K562 (cell line): ENCODE measurements around the gene CMBL. TPM values are rescaled to one million over a fixed set of nuclear protein-coding genes. Genes with fewer than 3 reads are reported as not detected.
"Not testable (repeated sequence)": the region's sequence is repeated elsewhere in the genome, so short reads cannot be mapped to it uniquely, and the experiment has no call there.

Experiments used
- ATAC-seq: fragments of 200-7000 bp; cut with Tn5 transposase; 3 replicates; pipeline ENCODE4 v1.9.1; 2020; ENCODE audit warnings: moderate library complexity
- BruUV-seq: library from RNA; stranded (reverse); fragments of 400-500 nt; replicated peaks from 2 replicates; lab custom pipeline; 2021; lab: Mats Ljungman, UMichigan
- CTCF ChIA-PET: fragments of 300-600 bp; formaldehyde crosslinking; extraction: SDS; loops from one replicate; lab custom pipeline; 2021; ENCODE audit warnings: low intra/inter-chr PET ratio; lab: Yijun Ruan, JAX
- POLR2A ChIA-PET: fragments of 300-600, 350-650 bp; sonication (Branson Sonifier 250); formaldehyde crosslinking; extraction: SDS; loops from one replicate; lab custom pipeline; 2021; ENCODE audit warnings: antibody characterized with exemption, inconsistent platforms; lab: Yijun Ruan, JAX
- DNase-seq, 4 experiments: peaks; one replicate each; pipeline versions ENCODE4 v3.0.0 to v3.0.0-alpha.2; 2011 to 2018; ENCODE audit warnings: low spot score in 3 of 4, mixed read lengths in 3 of 4; ENCODE audit errors: extremely low read depth in 1 of 4
- FAIRE-seq: peaks from 2 replicates; lab custom pipeline; 2011; peaks lifted over from hg19 to GRCh38; lab: Jason Lieb, UNC
- H2AFZ ChIP-seq: 2 replicates; pipeline ENCODE4 v1.6.0; 2011; ENCODE audit warnings: low read depth, low read length, control low read depth, inconsistent platforms
- H3K27ac ChIP-seq: fragments of 200-600 bp; 3 replicates; pipeline ENCODE4 v1.8.0; 2011; ENCODE audit warnings: low read depth, mild to moderate bottlenecking, control low read depth, inconsistent platforms, low read length, moderate library complexity, mixed read lengths; ENCODE audit errors: extremely low read depth
- H3K27me3 ChIP-seq, 2 experiments: fragments of 300-600 bp in 1 of 2; 2 replicates in 1 of 2; 3 replicates in 1 of 2; pipeline versions ENCODE4 v1.6.0 to v1.8.0; 2011; ENCODE audit warnings: inconsistent platforms in 2 of 2, low read length in 2 of 2, mild to moderate bottlenecking in 1 of 2, mixed read lengths in 1 of 2, moderate library complexity in 1 of 2; ENCODE audit not compliant: control insufficient read depth in 2 of 2, insufficient read depth in 2 of 2
- H3K36me3 ChIP-seq: fragments of 300-600 bp; 3 replicates; pipeline ENCODE4 v1.8.0; 2011; ENCODE audit warnings: mild to moderate bottlenecking, low read length, inconsistent platforms; ENCODE audit not compliant: control insufficient read depth, insufficient read depth
- H3K4me1 ChIP-seq, 2 experiments: fragments of 200-600 bp in 1 of 2; replicated peaks in 1 of 2; 2 replicates in 1 of 2; 3 replicates in 1 of 2; pipeline versions ENCODE4 v1.5.1 to v1.8.0; 2011; ENCODE audit warnings: inconsistent platforms in 2 of 2, low read length in 2 of 2, mild to moderate bottlenecking in 1 of 2, mixed read lengths in 1 of 2, moderate library complexity in 1 of 2; ENCODE audit not compliant: control insufficient read depth in 2 of 2, insufficient read depth in 2 of 2
- H3K4me2 ChIP-seq: 2 replicates; pipeline ENCODE4 v1.6.1; 2011; ENCODE audit warnings: low read length, control low read depth, inconsistent platforms, mixed read lengths; ENCODE audit not compliant: insufficient read depth
- H3K4me3 ChIP-seq: fragments of 200-600 bp; sonication (generic), shearing (Covaris generic); 2 replicates; pipeline ENCODE4 v1.5.1; 2016; ENCODE audit warnings: control low read depth, inconsistent platforms
- H3K79me2 ChIP-seq: fragments of 200-600 bp; 3 replicates; pipeline ENCODE4 v1.8.0; 2011; ENCODE audit warnings: low read length, inconsistent platforms; ENCODE audit not compliant: control insufficient read depth, insufficient read depth
- H3K9ac ChIP-seq, 2 experiments: 2 replicates each; pipeline versions ENCODE4 v1.6.0 to v1.6.1; 2011; ENCODE audit warnings: low read depth in 2 of 2, low read length in 2 of 2, control low read depth in 1 of 2, inconsistent platforms in 1 of 2, mild to moderate bottlenecking in 1 of 2, mixed read lengths in 1 of 2; ENCODE audit not compliant: insufficient read depth in 1 of 2
- H3K9me1 ChIP-seq: one replicate; pipeline ENCODE4 v1.6.0; 2011; ENCODE audit warnings: inconsistent platforms, mild to moderate bottlenecking, low read length, moderate library complexity; ENCODE audit not compliant: control insufficient read depth, insufficient read depth
- H3K9me3 ChIP-seq: replicated peaks from 2 replicates; pipeline ENCODE4 v1.5.1; 2011; ENCODE audit warnings: low read depth, low read length, inconsistent platforms; ENCODE audit not compliant: control insufficient read depth, insufficient read depth
- H4K20me1 ChIP-seq: replicated peaks from 2 replicates; pipeline ENCODE4 v1.6.1; 2011; ENCODE audit warnings: low read length, inconsistent platforms, mixed read lengths; ENCODE audit not compliant: control insufficient read depth, insufficient read depth
- KDM1A ChIP-seq, 2 experiments: fragments of 450-650 bp; IDR thresholded peaks; 2 replicates each; pipeline ENCODE4 v1.6.1; 2016; ENCODE audit warnings: mild to moderate bottlenecking in 2 of 2
- MTF1 ChIP-seq: fragments of 250-450 bp; sonication (Bioruptor Pico); IDR thresholded peaks from 2 replicates; pipeline ENCODE4 v1.9.0; 2021; ENCODE audit warnings: moderate library complexity, mild to moderate bottlenecking, inconsistent platforms, borderline replicate concordance
- ZFP36 ChIP-seq: fragments of 150-350 bp; IDR thresholded peaks from 2 replicates; pipeline ENCODE4 v1.6.1; 2018; ENCODE audit warnings: low read length, low read depth; ENCODE audit not compliant: partially characterized antibody
- ZNF121 ChIP-seq: sonication (generic); formaldehyde crosslinking; conservative IDR thresholded peaks from 2 replicates; pipeline ENCODE4 v1.8.0; 2022; ENCODE audit warnings: missing genetic modification reagents
- WGBS: fragments of 100-300 bp; shearing (Covaris generic); methylation state at CpG from one replicate; pipeline ENCODE4 v1.1.6; 2016; ENCODE audit warnings: low coverage, mixed read lengths; ENCODE audit not compliant: insufficient coverage; ENCODE audit errors: missing lambda C conversion rate; 5-methylcytosine and 5-hydroxymethylcytosine counted together
- in situ Hi-C: fragments of 300-500 bp; cut with MboI; formaldehyde crosslinking; loops from 4 replicates; pipeline ENCODE4 v1.15.0; 2018; ENCODE audit warnings: inconsistent platforms, mixed read lengths
- intact Hi-C: fragments of 100-400 bp; cut with micrococcal nuclease; formaldehyde crosslinking; loops from 2 replicates; pipeline ENCODE4 v1.14.2; 2022
- polyA plus RNA-seq, 8 experiments: library from polyadenylated mRNA; depleted of rRNA in 4 of 8; stranded (reverse) in 5 of 8; unstranded in 3 of 8; fragments of >200 nt; fragmentation: Nextera tagmentation in 2 of 8; fragmentation: Illumina TruSeq in 1 of 8; extraction: Ambion mirVana in 2 of 8; extraction: Trizol in 1 of 8; gene quantifications; 2 replicates each; pipeline versions ENCODE4 v1.2.1 to v1.2.3, GENCODE V29; 2011 to 2014; ENCODE audit warnings: inconsistent platforms in 1 of 8, missing spikeins in 1 of 8
- total RNA-seq, 7 experiments: library from RNA; depleted of rRNA in 6 of 7; stranded (reverse); fragments of >200 nt in 6 of 7; fragmentation: Illumina TruSeq in 2 of 7; extraction: Trizol in 2 of 7; gene quantifications; 2 replicates each; pipeline versions ENCODE4 v1.2.1 to v1.2.3, GENCODE V29; 2011 to 2021; ENCODE audit warnings: low replicate concordance in 1 of 7

The CMBL gene
- total and polyA plus RNA-seq, 9 of the 15 experiments (the other 6 are each of a cell fraction or from before 2014, with no cell fraction given), result 22.6 to 192 (median 71.1) TPM

DNA sequence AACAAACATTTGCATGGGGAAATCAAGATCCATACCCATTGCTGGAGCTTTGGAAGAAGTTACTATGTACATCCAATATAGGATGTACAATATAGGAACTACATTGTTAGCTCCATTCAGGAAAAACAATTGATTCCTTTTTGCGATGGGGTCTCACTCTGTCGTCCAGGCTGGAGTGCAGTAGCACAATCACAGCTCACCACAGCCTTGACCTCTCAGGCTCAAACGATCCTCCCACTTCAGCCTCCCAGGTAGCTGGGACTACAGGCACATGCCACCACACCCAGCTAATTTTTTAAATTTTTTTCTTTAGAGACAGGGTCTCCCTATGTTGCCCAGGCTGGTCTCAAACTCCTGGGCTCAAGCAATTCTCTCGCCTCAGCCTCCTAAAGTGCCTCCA lies 60.5 kb downstream of the CMBL start:
- POLR2A ChIA-PET, result interaction anchor here (0.6 to 5.6 kb wide), 3 partner anchors 15 to 112 kb away, joined by 3 to 72 read pairs (median 3); no protein-coding TSS in a partner anchor
- H3K27me3 ChIP-seq, intact Hi-C loops, H3K4me3 ChIP-seq, H3K9me3 ChIP-seq, CTCF ChIA-PET, H2AFZ ChIP-seq, ATAC-seq, BruUV-seq, DNase-seq, in situ Hi-C loops, H3K4me2 ChIP-seq, H3K27ac ChIP-seq, H3K9me1 ChIP-seq, FAIRE-seq, H3K9ac ChIP-seq: not testable (repeated sequence)
- Histone ChIP-seq H3K36me3 (peaks cover 20% of the 10 kb centered on the region), H3K4me1 (peaks cover 9 to 15% of the 10 kb centered on the region in 2 experiments), H4K20me1 (peaks cover 15% of the 10 kb centered on the region), H3K79me2 (peaks cover 55% of the 10 kb centered on the region)
- WGBS, result 79% methylated on average over 4 of the region's 4 CpGs
- TF ChIP-seq ZNF121 (CRISPR knock-in tag), result peak; percentile 76
- peak; percentile 17 to 30; a peak in 1 of 4 replicates for TF ChIP-seq KDM1A (IDR thresholded peaks at IDR 0.05)

- FAIRE-seq (no peak), ATAC-seq (no peak), DNase-seq (no peak)
- H4K20me1 ChIP-seq, result peaks cover 11% of the 10 kb centered on the region
- no peaks in the 10 kb centered on the region for H3K9me3 ChIP-seq
- H2AFZ ChIP-seq, result no peak overlapping the region
- CTCF ChIA-PET, result no interaction called here
- TF ChIP-seq ZFP36, result no peak
- TF ChIP-seq MTF1 (CRISPR knock-in tag), result no peak
- TF ChIP-seq, all 486 proteins: peak for 0
- Histone ChIP-seq H3K4me1 (peaks cover 9 to 11% of the 10 kb centered on the region in 2 experiments), H3K4me2 (no peak overlapping the region), H3K27me3 (no peaks in the 10 kb centered on the region), H3K27ac (no peak overlapping the region), H3K9ac (no peak overlapping the region; a peak in 1 of 4 replicates), H3K4me3 (no peak overlapping the region), H3K36me3 (peaks cover 16% of the 10 kb centered on the region), H3K9me1 (no peaks in the 10 kb centered on the region), H3K79me2 (peaks cover 50% of the 10 kb centered on the region)
- POLR2A ChIA-PET, result interaction anchor here (0.6 to 5.6 kb wide), 2 partner anchors 15 to 112 kb away, joined by 3 to 72 read pairs; no protein-coding TSS in a partner anchor
- 81% methylated on average over 3 of the region's 3 CpGs for WGBS
- no TSS peak for BruUV-seq
- in situ Hi-C loops (no loop called here), intact Hi-C loops (no loop called here)
These were observed 60.9 kb downstream of the CMBL start for GRCh38 chr5:10246761-10247160.
